Neuronal stem cell (in vitro differentiated cells): ENCODE measurements around the gene ARFGAP2.

Experiments used
- DNase-seq: peaks from one replicate; pipeline ENCODE4 v3.0.0-alpha.2; 2013; ENCODE audit warnings: low spot score
- H2AFZ ChIP-seq: one replicate; pipeline ENCODE4 v1.6.1; 2013; ENCODE audit warnings: mild to moderate bottlenecking, low read length, inconsistent platforms
- H2AK5ac ChIP-seq: 2 replicates; pipeline ENCODE4 v1.6.1; 2013; ENCODE audit warnings: low read depth, mild to moderate bottlenecking, inconsistent platforms, low read length, moderate library complexity, mixed read lengths
- H2BK120ac ChIP-seq: 2 replicates; pipeline ENCODE4 v1.6.1; 2013; ENCODE audit warnings: low read depth, mild to moderate bottlenecking, inconsistent platforms, low read length, moderate library complexity, mixed read lengths
- H2BK12ac ChIP-seq: one replicate; pipeline ENCODE4 v1.6.1; 2013; ENCODE audit warnings: low read length, inconsistent platforms
- H2BK15ac ChIP-seq: 2 replicates; pipeline ENCODE4 v1.6.1; 2013; ENCODE audit warnings: mild to moderate bottlenecking, low read length, inconsistent platforms, mixed read lengths
- H2BK5ac ChIP-seq: one replicate; pipeline ENCODE4 v1.6.1; 2013; ENCODE audit warnings: inconsistent platforms, mild to moderate bottlenecking, low read length, moderate library complexity
- H3K14ac ChIP-seq: one replicate; pipeline ENCODE4 v1.6.1; 2013; ENCODE audit warnings: low read length, inconsistent platforms
- H3K18ac ChIP-seq: 2 replicates; pipeline ENCODE4 v1.6.1; 2013; ENCODE audit warnings: low read length, inconsistent platforms
- H3K23ac ChIP-seq: 2 replicates; pipeline ENCODE4 v1.6.1; 2013; ENCODE audit warnings: low read depth, mild to moderate bottlenecking, mixed read lengths, low read length, inconsistent platforms; ENCODE audit not compliant: poor library complexity
- H3K27ac ChIP-seq: replicated peaks from 3 replicates; pipeline ENCODE4 v1.5.1; 2013; ENCODE audit warnings: low read length, inconsistent platforms
- H3K27me3 ChIP-seq, 3 experiments: 2 replicates each; pipeline ENCODE4 v1.6.1; 2013; ENCODE audit warnings: low read length in 3 of 3, mild to moderate bottlenecking in 2 of 3, inconsistent platforms in 1 of 3, low read depth in 1 of 3, mixed read lengths in 1 of 3, moderate library complexity in 1 of 3; ENCODE audit not compliant: control insufficient read depth in 3 of 3, insufficient read depth in 3 of 3
- H3K36me3 ChIP-seq, 2 donors: replicated peaks in 1 of 2; 2 replicates each; pipeline ENCODE4 v1.6.1; 2013; ENCODE audit warnings: low read length in 2 of 2; ENCODE audit not compliant: control insufficient read depth in 2 of 2, insufficient read depth in 2 of 2
- H3K4ac ChIP-seq: 2 replicates; pipeline ENCODE4 v1.6.1; 2013; ENCODE audit warnings: inconsistent platforms, mild to moderate bottlenecking, low read length, moderate library complexity
- H3K4me1 ChIP-seq, 2 donors: 1 replicate in 1 of 2; 2 replicates in 1 of 2; pipeline ENCODE4 v1.6.1; 2013; ENCODE audit warnings: low read length in 2 of 2, low read depth in 1 of 2; ENCODE audit not compliant: control insufficient read depth in 2 of 2, insufficient read depth in 1 of 2
- H3K4me2 ChIP-seq: one replicate; pipeline ENCODE4 v1.6.1; 2013; ENCODE audit warnings: mild to moderate bottlenecking, low read length, inconsistent platforms; ENCODE audit not compliant: insufficient read depth, poor library complexity, severe bottlenecking
- H3K4me3 ChIP-seq, 2 donors: 2 replicates each; pipeline ENCODE4 v1.5.1; 2013; ENCODE audit warnings: low read length in 2 of 2, mild to moderate bottlenecking in 2 of 2, inconsistent platforms in 1 of 2, moderate library complexity in 1 of 2
- H3K79me1 ChIP-seq: one replicate; pipeline ENCODE4 v1.6.1; 2013; ENCODE audit warnings: low read depth, mild to moderate bottlenecking, inconsistent platforms, low read length, moderate library complexity
- H3K9ac ChIP-seq: one replicate; pipeline ENCODE4 v1.6.1; 2013; ENCODE audit warnings: mild to moderate bottlenecking, low read depth, low read length, inconsistent platforms; ENCODE audit not compliant: poor library complexity
- H3K9me3 ChIP-seq, 2 donors: replicated peaks in 1 of 2; 2 replicates each; pipeline versions ENCODE3 to v1.6.1; 2013; ENCODE audit warnings: low read length in 2 of 2, mild to moderate bottlenecking in 2 of 2, inconsistent platforms in 1 of 2, low read depth in 1 of 2, mixed read lengths in 1 of 2, moderate library complexity in 1 of 2; ENCODE audit not compliant: control insufficient read depth in 2 of 2, insufficient read depth in 1 of 2
- H4K8ac ChIP-seq: one replicate; pipeline ENCODE4 v1.6.1; 2013; ENCODE audit warnings: low read depth, mild to moderate bottlenecking, inconsistent platforms, low read length, moderate library complexity
- H4K91ac ChIP-seq: one replicate; pipeline ENCODE4 v1.6.1; 2013; ENCODE audit warnings: low read length, low read depth, mild to moderate bottlenecking, inconsistent platforms; ENCODE audit not compliant: poor library complexity
- WGBS, 2 donors: extraction: QIAGEN DNeasy Blood & Tissue Kit; methylation state at CpG; one replicate each; pipeline ENCODE4 v1.1.7; 2013; ENCODE audit warnings: missing lambda C conversion rate in 2 of 2, mixed read lengths in 1 of 2; ENCODE audit not compliant: insufficient read length in 2 of 2, insufficient replicate concordance in 1 of 2; ENCODE audit errors: extremely low coverage in 2 of 2; 5-methylcytosine and 5-hydroxymethylcytosine counted together

The ARFGAP2 gene

GRCh38 chr11:47171061-47171838, 5.4 kb downstream of the ARFGAP2 start:
- no peaks in the 10 kb centered on the region for H3K27me3 ChIP-seq
- no peaks in the 10 kb centered on the region for H3K9me3 ChIP-seq
- H3K36me3 ChIP-seq = peaks cover 63 to 89% of the 10 kb centered on the region in 2 donors
- H3K79me1 ChIP-seq = peaks cover 24% of the 10 kb centered on the region
- no peak overlapping the region for H2AK5ac ChIP-seq
- no peak overlapping the region for H3K18ac ChIP-seq
- H3K9ac ChIP-seq = no peak overlapping the region
- H4K8ac ChIP-seq = no peak overlapping the region
- H2AFZ ChIP-seq = no peak overlapping the region
- no peak overlapping the region for H2BK120ac ChIP-seq
- DNase-seq = no peak
- H4K91ac ChIP-seq = no peak overlapping the region
- no peak overlapping the region for H2BK5ac ChIP-seq
- H3K23ac ChIP-seq = no peak overlapping the region
- no peak overlapping the region for H3K4ac ChIP-seq
- peaks cover 6 to 8% of the 10 kb centered on the region in 2 donors for H3K4me1 ChIP-seq
- no CpG with 5 or more reads among the region's 16 CpGs for WGBS, 2 donors
- no peak overlapping the region for H2BK15ac ChIP-seq
- no peak overlapping the region for H3K4me2 ChIP-seq
- H3K27ac ChIP-seq = no peak overlapping the region
- H3K4me3 ChIP-seq = no peak overlapping the region
- no peak overlapping the region for H2BK12ac ChIP-seq
- no peak overlapping the region for H3K14ac ChIP-seq

- no peak for DNase-seq
- Histone ChIP-seq H2BK15ac (no peak overlapping the region), H3K4me2 (no peak overlapping the region), H3K79me1 (no peaks in the 10 kb centered on the region), H2AFZ (no peak overlapping the region), H3K27me3 (no peaks in the 10 kb centered on the region), H2BK120ac (no peak overlapping the region), H3K36me3 (peaks cover 60 to 92% of the 10 kb centered on the region in 2 donors), H3K9ac (peak overlapping the region; percentile 54), H3K14ac (no peak overlapping the region), H3K4me1 (no peaks in the 10 kb centered on the region), H2AK5ac (no peak overlapping the region), H2BK12ac (no peak overlapping the region), H3K23ac (peak overlapping the region; percentile 19), H3K4me3 (no peak overlapping the region), H4K8ac (no peak overlapping the region), H3K4ac (no peak overlapping the region), H2BK5ac (no peak overlapping the region), H3K27ac (no peak overlapping the region), H3K18ac (no peak overlapping the region), H3K9me3 (no peaks in the 10 kb centered on the region), H4K91ac (no peak overlapping the region)
- WGBS, 2 donors = no CpG with 5 or more reads among the region's 5 CpGs
Measured at GRCh38 chr11:47166368-47166767, 10.3 kb downstream of the ARFGAP2 start.

GRCh38 chr11:47165253-47165840, 11.3 kb downstream of the ARFGAP2 start:
- no peak overlapping the region for H4K91ac ChIP-seq
- no peaks in the 10 kb centered on the region for H3K79me1 ChIP-seq
- H3K23ac ChIP-seq = no peak overlapping the region
- H3K18ac ChIP-seq = no peak overlapping the region
- no peak overlapping the region for H3K4me2 ChIP-seq
- peaks cover 57 to 82% of the 10 kb centered on the region in 2 donors for H3K36me3 ChIP-seq
- WGBS, 2 donors = no CpG with 5 or more reads among the region's 16 CpGs
- no peaks in the 10 kb centered on the region for H3K4me1 ChIP-seq
- H3K4me3 ChIP-seq = no peak overlapping the region
- H3K9me3 ChIP-seq = no peaks in the 10 kb centered on the region
- no peak overlapping the region for H2BK12ac ChIP-seq
- no peak overlapping the region for H4K8ac ChIP-seq
- no peak overlapping the region for H2AFZ ChIP-seq
- H2BK15ac ChIP-seq = no peak overlapping the region
- no peak overlapping the region for H3K27ac ChIP-seq
- no peak overlapping the region for H3K14ac ChIP-seq
- H3K27me3 ChIP-seq = no peaks in the 10 kb centered on the region
- no peak overlapping the region for H3K9ac ChIP-seq
- no peak overlapping the region for H2BK120ac ChIP-seq
- H2AK5ac ChIP-seq = no peak overlapping the region
- DNase-seq = no peak
- no peak overlapping the region for H3K4ac ChIP-seq
- H2BK5ac ChIP-seq = no peak overlapping the region

- Histone ChIP-seq H2BK12ac (no peak overlapping the region), H4K91ac (no peak overlapping the region), H3K9me3 (no peaks in the 10 kb centered on the region), H3K79me1 (no peaks in the 10 kb centered on the region), H3K18ac (no peak overlapping the region), H3K27ac (no peak overlapping the region), H2BK120ac (no peak overlapping the region), H4K8ac (no peak overlapping the region), H3K23ac (no peak overlapping the region), H3K36me3 (peaks cover 54 to 73% of the 10 kb centered on the region in 2 donors), H3K4ac (no peak overlapping the region), H2AFZ (no peak overlapping the region), H2AK5ac (no peak overlapping the region), H2BK15ac (no peak overlapping the region), H2BK5ac (no peak overlapping the region), H3K4me3 (no peak overlapping the region), H3K4me1 (no peaks in the 10 kb centered on the region), H3K9ac (no peak overlapping the region), H3K4me2 (no peak overlapping the region), H3K27me3 (no peaks in the 10 kb centered on the region), H3K14ac (no peak overlapping the region)
- DNase-seq = no peak
- no CpG with 5 or more reads among the region's 4 CpGs for WGBS, 2 donors
Measured at GRCh38 chr11:47164321-47164720, 12.4 kb downstream of the ARFGAP2 start.
